HepG2 (cell line): Measurements from ENCODE around the gene TMUB1. TPM values are rescaled to one million over a fixed set of nuclear protein-coding genes. Genes with fewer than 3 reads are reported as not detected.

ENCODE experiments used
- CHD2 ChIP-seq: IDR thresholded peaks from 2 replicates; pipeline ENCODE4 v1.6.1; 2011; ENCODE audit warnings: low read depth, low read length, improper control_type of control experiment
- FOXO1 ChIP-seq: sonication (generic); formaldehyde crosslinking; IDR thresholded peaks from 2 replicates; pipeline ENCODE4 v1.4.0; 2020; ENCODE audit warnings: missing genetic modification reagents
- GMEB1 ChIP-seq: sonication (generic); formaldehyde crosslinking; IDR thresholded peaks from 2 replicates; pipeline ENCODE4 v1.5.1; 2020; ENCODE audit warnings: missing genetic modification reagents, mild to moderate bottlenecking, borderline replicate concordance
- HIC2 ChIP-seq: sonication (generic); formaldehyde crosslinking; IDR thresholded peaks from 2 replicates; pipeline ENCODE4 v1.9.0; 2022; ENCODE audit warnings: low read depth, missing genetic modification reagents
- HINFP ChIP-seq: sonication (generic); formaldehyde crosslinking; IDR thresholded peaks from 2 replicates; pipeline ENCODE4 v1.4.0; 2020; ENCODE audit warnings: low read depth, mild to moderate bottlenecking, missing genetic modification reagents
- MYC ChIP-seq: sonication (generic); formaldehyde crosslinking; IDR thresholded peaks from 2 replicates; pipeline ENCODE4 v1.9.0; 2021; ENCODE audit warnings: missing genetic modification reagents, borderline replicate concordance
- RFX3 ChIP-seq: IDR thresholded peaks from 2 replicates; pipeline ENCODE4 v1.6.1; 2016; ENCODE audit warnings: missing biosample characterization, missing genetic modification reagents
- SMAD1 ChIP-seq: sonication (generic); formaldehyde crosslinking; IDR thresholded peaks from 2 replicates; pipeline ENCODE4 v1.4.0; 2020; ENCODE audit warnings: missing genetic modification reagents, low read depth, mild to moderate bottlenecking, borderline replicate concordance
- STAT5B ChIP-seq: sonication (generic); formaldehyde crosslinking; IDR thresholded peaks from 2 replicates; pipeline ENCODE4 v1.4.0; 2020; ENCODE audit warnings: missing genetic modification reagents
- SUZ12 ChIP-seq: fragments of 150-350 bp; IDR thresholded peaks from 2 replicates; pipeline ENCODE4 v1.6.1; 2014; ENCODE audit warnings: low read depth, low read length
- TIGD3 ChIP-seq: sonication (generic); formaldehyde crosslinking; IDR thresholded peaks from 2 replicates; pipeline ENCODE4 v1.5.1; 2020; ENCODE audit warnings: mild to moderate bottlenecking, missing genetic modification reagents, borderline replicate concordance
- ZBTB34 ChIP-seq: sonication (generic); formaldehyde crosslinking; IDR thresholded peaks from 2 replicates; pipeline ENCODE4 v1.8.0; 2022; ENCODE audit warnings: mild to moderate bottlenecking, missing genetic modification reagents
- ZC3H13 ChIP-seq: sonication (generic); formaldehyde crosslinking; IDR thresholded peaks from 2 replicates; pipeline ENCODE4 v1.8.1; 2023; ENCODE audit warnings: mild to moderate bottlenecking, missing genetic modification reagents, moderate library complexity
- ZFP1 ChIP-seq: IDR thresholded peaks from 2 replicates; pipeline ENCODE4 v1.6.1; 2016
- ZNF256 ChIP-seq: sonication (generic); formaldehyde crosslinking; conservative IDR thresholded peaks from 2 replicates; pipeline ENCODE4 v1.4.0; 2020; ENCODE audit warnings: missing genetic modification reagents
- ZNF687 ChIP-seq: sonication (generic); formaldehyde crosslinking; IDR thresholded peaks from 2 replicates; pipeline ENCODE4 v1.5.1; 2020; ENCODE audit warnings: mild to moderate bottlenecking, missing genetic modification reagents, moderate library complexity
- ZNF792 ChIP-seq: IDR thresholded peaks from 2 replicates; pipeline ENCODE4 v1.6.1; 2016
- polyA plus RNA-seq, 8 experiments: library from polyadenylated mRNA; depleted of rRNA in 3 of 8; stranded (reverse) in 7 of 8; unstranded in 1 of 8; fragments of >200 nt; fragmentation: Illumina TruSeq in 4 of 8; extraction: Trizol in 4 of 8; gene quantifications; 2 replicates each; pipeline versions ENCODE4 v1.2.1 to v1.2.3, GENCODE V29; 2011 to 2016; ENCODE audit warnings: low read depth in 4 of 8, missing spikeins in 1 of 8, mixed read lengths in 1 of 8; ENCODE audit not compliant: insufficient read depth in 1 of 8
- total RNA-seq, 5 experiments: library from RNA; depleted of rRNA; stranded (reverse); fragments of >200 nt; fragmentation: Illumina TruSeq; extraction: Trizol; gene quantifications; 2 replicates each; pipeline ENCODE4 v1.2.3, GENCODE V29; 2016; ENCODE audit warnings: low read depth in 1 of 5

Gene TMUB1
- total and polyA plus RNA-seq, 2 of the 13 experiments (the other 11 are each of a cell fraction or from before 2014, with no cell fraction given): 44.8 to 51.6 TPM

GRCh38 chr7:151087245-151088018, 4.1 kb upstream of the TMUB1 start (continued):
- TF ChIP-seq ZNF687 (CRISPR knock-in tag) (peak; percentile 86), ZNF792 (no peak; the same call in 1 of the 2 replicates), HINFP (CRISPR knock-in tag) (no peak), MYC (CRISPR knock-in tag) (peak; percentile 70), ZFP1 (CRISPR knock-in tag) (no peak), CHD2 (no peak), ZC3H13 (CRISPR knock-in tag) (peak; percentile 45; the same call in 1 of the 2 replicates), ZNF256 (CRISPR knock-in tag) (no peak), GMEB1 (CRISPR knock-in tag) (peak; percentile 43; the same call in 1 of the 2 replicates), STAT5B (CRISPR knock-in tag) (no peak), FOXO1 (CRISPR knock-in tag) (no peak), TIGD3 (CRISPR knock-in tag) (no peak), SMAD1 (no peak), HIC2 (CRISPR knock-in tag) (peak; percentile 99), ZBTB34 (CRISPR knock-in tag) (no peak), RFX3 (CRISPR knock-in tag) (no peak), SUZ12 (no peak)
